Neutrophil (primary cell): ENCODE results near the gene CELF4.

ENCODE experiments used
- H3K27ac ChIP-seq: fragments of 200-600 bp; sonication (generic); 2 replicates; pipeline ENCODE4 v1.5.1; 2016; ENCODE audit warnings: mild to moderate bottlenecking, moderate library complexity
- H3K27me3 ChIP-seq: fragments of 200-600 bp; sonication (generic); 2 replicates; pipeline ENCODE4 v1.6.0; 2016; ENCODE audit warnings: mild to moderate bottlenecking
- H3K36me3 ChIP-seq: fragments of 200-600 bp; sonication (generic); 2 replicates; pipeline ENCODE4 v1.5.1; 2017
- H3K4me1 ChIP-seq, 2 experiments: fragments of 200-600 bp in 1 of 2; sonication (generic) in 1 of 2; 1 replicate in 1 of 2; 2 replicates in 1 of 2; pipeline versions ENCODE4 v1.5.1 to v1.6.1; 2013 to 2016; ENCODE audit warnings: low read depth in 1 of 2, low read length in 1 of 2, mild to moderate bottlenecking in 1 of 2, moderate library complexity in 1 of 2; ENCODE audit not compliant: control insufficient read depth in 1 of 2, insufficient read depth in 1 of 2
- H3K4me3 ChIP-seq, 2 experiments: fragments of 200-600 bp in 1 of 2; sonication (generic) in 1 of 2; 1 replicate in 1 of 2; 2 replicates in 1 of 2; pipeline ENCODE4 v1.5.1; 2013 to 2016; ENCODE audit warnings: low read depth in 1 of 2, low read length in 1 of 2, mild to moderate bottlenecking in 1 of 2, moderate library complexity in 1 of 2
- H3K9me3 ChIP-seq: fragments of 200-600 bp; sonication (generic); 2 replicates; pipeline ENCODE4 v1.5.1; 2016
- CTCF ChIP-seq: fragments of 200-600 bp; sonication (generic); IDR thresholded peaks from 2 replicates; pipeline ENCODE4 v1.5.1; 2016; ENCODE audit warnings: antibody characterized with exemption

The CELF4 gene

DNA sequence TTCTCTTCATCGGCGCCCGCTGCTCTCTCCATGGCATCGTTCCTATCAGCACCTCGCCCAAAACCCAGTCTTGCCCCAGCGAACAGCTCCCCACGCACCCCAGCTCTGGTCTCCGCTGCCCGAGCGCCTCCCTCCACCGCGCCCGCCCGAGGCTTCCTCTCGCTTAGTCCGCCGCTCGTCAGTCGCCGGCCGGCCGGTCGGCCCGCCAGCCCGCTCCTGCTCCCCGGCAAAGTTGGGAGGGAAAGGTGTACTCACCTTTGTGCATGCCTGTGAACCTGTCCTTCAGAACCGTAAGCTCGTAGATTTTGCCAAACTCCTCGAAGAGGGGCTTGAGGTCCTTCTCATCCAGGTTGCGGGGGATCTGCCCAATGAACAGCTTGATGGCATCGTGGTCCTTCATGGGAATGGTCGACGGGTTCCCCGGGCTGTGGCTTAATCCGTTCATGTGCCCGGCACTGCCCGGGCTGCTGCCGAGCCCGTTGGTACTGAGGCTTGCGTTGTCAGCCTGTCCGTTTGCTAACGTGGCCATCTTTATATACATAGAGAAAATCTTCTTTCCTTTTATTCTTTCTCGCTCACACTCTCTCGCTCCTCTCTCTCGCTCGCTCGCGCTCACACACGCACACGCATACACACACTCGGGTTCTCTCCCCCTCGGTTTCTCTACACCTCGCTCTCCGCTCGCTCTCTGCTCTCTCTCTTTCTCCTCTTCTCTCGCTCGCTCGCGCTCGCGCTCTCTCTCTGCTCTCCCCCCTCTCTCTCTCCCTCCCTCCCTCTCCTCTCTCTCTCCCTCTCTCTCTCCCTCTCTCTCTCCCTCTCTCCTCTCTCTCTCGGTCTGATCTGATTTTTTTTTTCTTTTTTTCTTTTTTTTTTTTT lies at the start of gene CELF4:
Gene CELF4 (minus strand): TSS at position 698 of the 876 bp plus-strand sequence.
- H3K4me1 ChIP-seq: peaks cover 0 to 4% of the 10 kb centered on the region in 2 experiments
- H3K36me3 ChIP-seq: no peaks in the 10 kb centered on the region
- no peak within 1 kb of the TSS for H3K27ac ChIP-seq
- no peak for TF ChIP-seq CTCF
- peaks cover 100% of the 10 kb centered on the region for H3K27me3 ChIP-seq
- no peaks in the 10 kb centered on the region for H3K9me3 ChIP-seq
- no peak within 1 kb of the TSS for H3K4me3 ChIP-seq

- no peak for TF ChIP-seq CTCF
- no peaks in the 10 kb centered on the region for H3K36me3 ChIP-seq
- no peak overlapping the region for H3K4me3 ChIP-seq
- H3K27ac ChIP-seq: no peak overlapping the region
- H3K4me1 ChIP-seq: no peaks in the 10 kb centered on the region
- H3K27me3 ChIP-seq: no peaks in the 10 kb centered on the region
- no peaks in the 10 kb centered on the region for H3K9me3 ChIP-seq
Measured at GRCh38 chr18:37613253-37613565, 47.6 kb upstream of the CELF4 start.

DNA sequence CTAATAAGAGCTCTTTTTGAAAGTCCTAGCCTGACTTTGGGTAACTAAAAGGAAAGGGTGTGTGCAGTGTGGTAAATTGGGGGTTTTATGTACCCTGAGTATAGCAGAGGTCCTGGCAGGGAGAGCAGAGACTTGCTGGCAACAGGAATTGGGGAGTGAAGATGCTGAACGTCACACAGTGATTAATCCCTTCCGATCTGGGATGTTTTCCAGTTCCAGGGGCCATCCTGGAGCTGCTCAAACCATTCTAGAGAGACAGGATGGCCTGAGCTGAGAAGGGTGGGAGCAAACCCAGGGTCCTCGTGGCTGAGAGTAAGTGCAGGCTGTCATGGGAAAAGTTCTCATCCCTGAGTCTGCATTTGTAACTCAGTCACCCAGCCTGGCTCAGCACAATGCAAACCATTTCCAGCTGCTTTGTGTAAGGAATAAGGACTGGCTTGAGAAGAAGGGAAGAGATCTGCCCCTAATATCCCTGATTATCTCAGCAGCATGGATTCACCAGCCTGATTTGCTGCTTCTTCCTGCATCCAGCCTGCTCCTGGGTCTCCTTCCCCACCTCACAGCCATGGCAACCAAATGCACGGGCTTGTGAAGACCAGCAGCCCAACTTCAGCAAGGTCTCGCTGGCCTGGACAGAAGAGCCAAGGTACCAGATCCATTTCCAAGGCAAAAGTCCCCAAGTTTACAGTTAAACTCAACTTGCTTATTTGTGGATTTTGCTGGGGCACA lies 47.1 kb upstream of the CELF4 start:
- no peaks in the 10 kb centered on the region for H3K36me3 ChIP-seq
- TF ChIP-seq CTCF: no peak
- no peak overlapping the region for H3K4me3 ChIP-seq
- H3K27me3 ChIP-seq: no peaks in the 10 kb centered on the region
- H3K9me3 ChIP-seq: no peaks in the 10 kb centered on the region
- no peaks in the 10 kb centered on the region for H3K4me1 ChIP-seq
- no peak overlapping the region for H3K27ac ChIP-seq

GRCh38 chr18:37611614-37612279 lies 46.1 kb upstream of the CELF4 start:
- H3K27ac ChIP-seq: no peak overlapping the region
- no peaks in the 10 kb centered on the region for H3K4me1 ChIP-seq
- H3K4me3 ChIP-seq: no peak overlapping the region
- H3K36me3 ChIP-seq: no peaks in the 10 kb centered on the region
- no peaks in the 10 kb centered on the region for H3K27me3 ChIP-seq
- H3K9me3 ChIP-seq: no peaks in the 10 kb centered on the region
- no peak for TF ChIP-seq CTCF

DNA sequence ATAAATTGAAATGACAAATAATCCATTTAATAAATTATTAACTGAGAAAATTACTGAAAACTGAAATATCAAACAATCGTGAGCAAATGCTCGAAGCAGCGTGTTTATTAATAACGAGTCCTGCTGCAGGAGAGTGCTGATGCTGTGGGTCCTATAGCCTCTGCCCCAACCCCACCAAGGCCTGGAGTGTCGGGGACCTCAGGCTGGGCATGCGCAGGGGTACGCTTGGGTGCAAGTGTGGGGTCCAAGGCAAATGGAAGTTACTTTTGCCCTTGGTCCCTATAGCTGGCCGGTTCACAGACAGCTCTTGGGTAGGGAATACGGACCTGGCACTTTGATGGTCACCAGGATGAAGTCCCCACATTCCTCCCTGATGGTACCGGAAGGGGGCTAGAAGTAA lies 43.3 kb upstream of the CELF4 start:
- no peaks in the 10 kb centered on the region for H3K4me1 ChIP-seq

More for the DNA sequence above, 43.3 kb upstream of the CELF4 start:
- no peak for TF ChIP-seq CTCF
- no peaks in the 10 kb centered on the region for H3K36me3 ChIP-seq
- H3K27ac ChIP-seq: no peak overlapping the region
- no peaks in the 10 kb centered on the region for H3K9me3 ChIP-seq
- H3K4me3 ChIP-seq: no peak overlapping the region
- no peaks in the 10 kb centered on the region for H3K27me3 ChIP-seq
